GM13976 (cell line): ENCODE results near the gene KLF8.

Experiments used
- DNase-seq: peaks from one replicate; pipeline ENCODE4 v3.0.0; 2012; ENCODE audit warnings: low spot score
- CTCF ChIP-seq: IDR thresholded peaks from 2 replicates; pipeline ENCODE4 v1.5.1; 2012; ENCODE audit warnings: borderline replicate concordance, mild to moderate bottlenecking; ENCODE audit not compliant: insufficient read depth; ENCODE audit errors: extremely low read depth, missing control alignments, control extremely low read depth
- in situ Hi-C: fragments of 300-500 bp; cut with MboI; formaldehyde crosslinking; loops from one replicate; pipeline ENCODE4 v1.12.0; 2022; ENCODE audit warnings: low sequenced_read_pairs, mixed read lengths, inconsistent platforms; ENCODE audit not compliant: unreplicated experiment

Gene KLF8

GRCh38 chrX:56226980-56227379 is 5.2 kb upstream of the KLF8 start:
- DNase-seq: no peak
- in situ Hi-C loops: loop anchor here (25.0 kb wide), 1 partner anchor 315 kb away; no protein-coding TSS in a partner anchor
- TF ChIP-seq CTCF: no peak

- no peak for DNase-seq
- in situ Hi-C loops: loop anchor here (25.0 kb wide), 1 partner anchor 317 kb away; no protein-coding TSS in a partner anchor
- TF ChIP-seq CTCF: no peak
These were observed 3.2 kb upstream of the KLF8 start for GRCh38 chrX:56228914-56229313.

- no peak for DNase-seq
- in situ Hi-C loops: loop anchor here (25.0 kb wide), 1 partner anchor 319 kb away; no protein-coding TSS in a partner anchor
- TF ChIP-seq CTCF: no peak
These were observed 542 bp upstream of the KLF8 start for GRCh38 chrX:56231537-56232090.

GRCh38 chrX:56233100-56233499 is 944 bp downstream of the KLF8 start:
- no peak for TF ChIP-seq CTCF
- in situ Hi-C loops: loop anchor here (25.0 kb wide), 1 partner anchor 321 kb away; no protein-coding TSS in a partner anchor
- DNase-seq: no peak

GRCh38 chrX:56233682-56234081 is 1.5 kb downstream of the KLF8 start:
- peak; percentile 31 for DNase-seq

GRCh38 chrX:56248492-56248891 is 16.3 kb downstream of the KLF8 start:
- in situ Hi-C loops: loop anchor here (25.0 kb wide), 1 partner anchor 336 kb away; no protein-coding TSS in a partner anchor
- TF ChIP-seq CTCF: peak; percentile 65
- peak; percentile 53 for DNase-seq

More at GRCh38 chrX:56233682-56234081, 1.5 kb downstream of the KLF8 start:
- TF ChIP-seq CTCF: no peak
- in situ Hi-C loops: loop anchor here (25.0 kb wide), 1 partner anchor 321 kb away; no protein-coding TSS in a partner anchor
